Aorta (tissue), 5 donors: Measurements from ENCODE around the gene SPOCK3. TPM values are rescaled to one million over a fixed set of nuclear protein-coding genes. Genes with fewer than 3 reads are reported as not detected.
A peak's percentile ranks its signal among the peaks of the same experiment; 100 is the strongest.

Source experiments
- ATAC-seq: fragments of 200-7000 bp; cut with Tn5 transposase; one replicate; pipeline ENCODE4 v1.9.1; 2022; ENCODE audit warnings: moderate library complexity; ENCODE audit not compliant: low FRiP score
- DNase-seq, 2 donors: peaks; one replicate each; pipeline ENCODE4 v3.0.0-alpha.2; 2020
- H3K27ac ChIP-seq, 2 donors: one replicate each; pipeline ENCODE4 v1.5.1; 2013; ENCODE audit warnings: low read length in 2 of 2, mild to moderate bottlenecking in 2 of 2, moderate library complexity in 2 of 2, control low read depth in 1 of 2, inconsistent platforms in 1 of 2, low read depth in 1 of 2
- H3K27me3 ChIP-seq, 2 donors: one replicate each; pipeline ENCODE4 v1.6.1; 2013; ENCODE audit warnings: control low read depth in 1 of 2, low read length in 1 of 2, mild to moderate bottlenecking in 1 of 2, moderate library complexity in 1 of 2; ENCODE audit not compliant: insufficient read depth in 2 of 2, control insufficient read depth in 1 of 2
- H3K36me3 ChIP-seq, 2 donors: one replicate each; pipeline ENCODE4 v1.6.1; 2013; ENCODE audit warnings: control low read depth in 1 of 2, low read length in 1 of 2, mild to moderate bottlenecking in 1 of 2; ENCODE audit not compliant: insufficient read depth in 2 of 2, control insufficient read depth in 1 of 2
- H3K4me1 ChIP-seq, 2 donors: one replicate each; pipeline ENCODE4 v1.6.1; 2013; ENCODE audit warnings: low read length in 2 of 2, control low read depth in 1 of 2, mild to moderate bottlenecking in 1 of 2, moderate library complexity in 1 of 2; ENCODE audit not compliant: insufficient read depth in 2 of 2, control insufficient read depth in 1 of 2
- H3K4me3 ChIP-seq, 2 donors: one replicate each; pipeline ENCODE4 v1.5.1; 2013; ENCODE audit warnings: low read length in 2 of 2, control low read depth in 1 of 2, mild to moderate bottlenecking in 1 of 2
- H3K9me3 ChIP-seq: one replicate; pipeline ENCODE4 v1.6.1; 2013; ENCODE audit warnings: mild to moderate bottlenecking, low read length; ENCODE audit not compliant: control insufficient read depth
- WGBS, 2 donors: extraction: QIAGEN DNeasy Blood & Tissue Kit; methylation state at CpG; one replicate each; pipeline ENCODE4 v1.1.7; 2013; 5-methylcytosine and 5-hydroxymethylcytosine counted together
- intact Hi-C, 2 donors: fragments of 100-400 bp; cut with DNase I; formaldehyde crosslinking; loops; one replicate each; pipeline versions ENCODE4 v1.14.2 to v1.15.0; 2022
- polyA plus RNA-seq, 2 donors: library from polyadenylated mRNA; stranded (reverse); fragments of 200-250 nt; gene quantifications; one replicate each; pipeline ENCODE4 v1.2.3, GENCODE V29; 2013
- total RNA-seq, 2 donors: library from RNA; stranded (reverse); fragmentation: NEBNext Ultra II Directional; extraction: Animal tissue kit (Norgen Biotek cat#: 25700); gene quantifications; one replicate each; pipeline ENCODE4 v1.2.1, GENCODE V29; 2021
- donor health status: healthy with polysubstance abuse.
- donor health status: Bipolar disorder and iron deficiency.
- donor health status: DM: no; HTN: no; CAD: no.
- donor health status: DM: no; HTN: no; CAD: no.
- donor health status: DM: yes; HTN: yes; CAD: no.

Gene SPOCK3
- total and polyA plus RNA-seq, 4 donors: not detected

DNA sequence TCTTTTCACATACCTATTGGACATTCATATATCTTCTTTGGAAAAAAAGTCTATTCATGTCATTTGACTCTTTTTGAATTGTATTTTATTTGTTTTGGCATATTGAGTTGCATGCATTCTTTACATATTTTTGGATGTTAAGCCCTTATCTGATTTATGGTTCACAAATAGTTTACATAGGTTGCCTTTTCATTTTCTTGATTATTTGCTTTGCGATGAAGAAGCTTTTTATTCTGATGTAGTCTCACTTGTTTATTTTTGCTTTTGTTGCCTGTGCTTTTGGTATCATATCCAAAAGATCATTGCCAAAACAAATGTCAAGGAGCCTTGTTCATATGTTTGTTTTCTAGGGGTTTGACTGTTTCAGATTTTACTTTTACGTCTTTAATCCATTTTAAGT, 43.9 kb downstream of the SPOCK3 start:
- 53 to 61% methylated on average over 2 of the region's 2 CpGs for WGBS, 2 donors
- no peak overlapping the region for H3K27ac ChIP-seq
- no peaks in the 10 kb centered on the region for H3K36me3 ChIP-seq
- H3K27me3 ChIP-seq: no peaks in the 10 kb centered on the region
- DNase-seq: no peak
- no peaks in the 10 kb centered on the region for H3K4me1 ChIP-seq
- H3K4me3 ChIP-seq: no peak overlapping the region
- ATAC-seq: no peak
- intact Hi-C loops: no loop called here
- H3K9me3 ChIP-seq: peaks cover 4% of the 10 kb centered on the region

DNA sequence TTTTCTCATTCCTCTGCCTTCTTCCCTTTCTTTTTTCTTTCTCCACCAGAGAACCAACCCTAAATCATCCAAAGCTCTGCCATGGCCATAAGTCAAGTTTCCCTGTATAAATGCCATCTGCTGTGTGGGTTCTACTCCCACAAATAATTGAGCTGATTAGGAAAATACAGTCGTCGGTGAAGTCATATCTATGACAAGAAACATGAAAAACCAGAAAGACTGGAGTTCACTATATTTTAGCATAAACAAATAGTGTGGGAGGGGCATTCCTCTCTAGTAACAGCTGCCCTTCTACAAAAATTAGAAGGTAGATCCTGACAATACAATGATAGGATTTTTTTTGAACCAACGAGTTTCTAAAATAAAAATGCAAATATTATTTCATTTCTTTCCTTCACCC, 48.8 kb downstream of the SPOCK3 start:
- 47 to 56% methylated on average over 3 of the region's 3 CpGs for WGBS, 2 donors

DNA sequence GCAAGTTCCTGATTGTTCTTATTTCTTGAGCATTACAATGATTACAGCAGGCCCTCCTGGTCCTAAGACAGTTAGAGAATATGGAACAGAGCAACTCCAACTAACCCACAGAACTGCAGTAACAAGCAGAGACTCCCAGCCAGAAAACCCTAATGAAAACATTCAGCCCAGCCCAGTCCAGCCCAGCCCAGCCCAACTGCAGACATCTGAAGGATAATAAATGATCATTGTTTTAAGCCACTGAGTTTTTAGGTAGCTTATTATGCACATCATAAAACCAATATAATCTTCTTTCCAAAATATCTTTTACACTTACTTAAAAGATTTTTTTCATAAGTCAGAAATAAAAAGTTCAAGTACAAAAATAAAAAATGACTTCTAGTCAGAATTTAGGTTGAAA, 51.3 kb downstream of the SPOCK3 start:
- intact Hi-C loops: no loop called here
- DNase-seq: no peak

More for the DNA sequence above, 48.8 kb downstream of the SPOCK3 start:
- no peak overlapping the region for H3K4me3 ChIP-seq
- H3K4me1 ChIP-seq: no peaks in the 10 kb centered on the region
- H3K27me3 ChIP-seq: no peaks in the 10 kb centered on the region
- DNase-seq (no peak), ATAC-seq (no peak)
- no peak overlapping the region for H3K27ac ChIP-seq
- no peaks in the 10 kb centered on the region for H3K9me3 ChIP-seq
- H3K36me3 ChIP-seq: no peaks in the 10 kb centered on the region
- intact Hi-C loops: no loop called here

DNA sequence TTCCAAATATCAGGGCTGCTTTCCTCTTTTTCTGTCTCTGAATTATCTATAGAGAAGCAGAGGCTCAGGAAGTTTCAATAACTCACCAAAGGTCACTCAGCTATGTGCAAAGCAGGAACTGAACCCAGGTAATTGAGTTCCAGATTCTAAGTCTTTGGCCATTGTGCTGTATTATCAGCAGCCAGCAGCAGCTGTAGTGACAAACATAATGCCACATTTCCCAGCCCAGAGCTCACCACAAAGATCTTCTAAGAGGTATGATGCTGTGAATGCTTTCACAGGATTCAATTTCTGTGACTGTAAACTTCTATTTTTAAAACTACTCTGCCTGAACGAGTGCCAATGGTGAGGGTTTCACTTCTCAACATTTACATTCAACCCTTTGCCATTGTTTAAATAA, 56.4 kb downstream of the SPOCK3 start:
- ATAC-seq (no peak), DNase-seq (no peak)
- 0 to 10% methylated on average over 1 of the region's 1 CpG for WGBS, 2 donors
- Histone ChIP-seq H3K27me3 (no peaks in the 10 kb centered on the region), H3K36me3 (no peaks in the 10 kb centered on the region), H3K4me3 (no peak overlapping the region), H3K4me1 (no peaks in the 10 kb centered on the region), H3K27ac (no peak overlapping the region), H3K9me3 (no peaks in the 10 kb centered on the region)
- intact Hi-C loops: no loop called here

More for the DNA sequence above, 51.3 kb downstream of the SPOCK3 start:
- ATAC-seq: no peak
- Histone ChIP-seq H3K27me3 (no peaks in the 10 kb centered on the region), H3K9me3 (no peaks in the 10 kb centered on the region), H3K36me3 (no peaks in the 10 kb centered on the region), H3K4me3 (no peak overlapping the region), H3K4me1 (no peaks in the 10 kb centered on the region), H3K27ac (no peak overlapping the region)

DNA sequence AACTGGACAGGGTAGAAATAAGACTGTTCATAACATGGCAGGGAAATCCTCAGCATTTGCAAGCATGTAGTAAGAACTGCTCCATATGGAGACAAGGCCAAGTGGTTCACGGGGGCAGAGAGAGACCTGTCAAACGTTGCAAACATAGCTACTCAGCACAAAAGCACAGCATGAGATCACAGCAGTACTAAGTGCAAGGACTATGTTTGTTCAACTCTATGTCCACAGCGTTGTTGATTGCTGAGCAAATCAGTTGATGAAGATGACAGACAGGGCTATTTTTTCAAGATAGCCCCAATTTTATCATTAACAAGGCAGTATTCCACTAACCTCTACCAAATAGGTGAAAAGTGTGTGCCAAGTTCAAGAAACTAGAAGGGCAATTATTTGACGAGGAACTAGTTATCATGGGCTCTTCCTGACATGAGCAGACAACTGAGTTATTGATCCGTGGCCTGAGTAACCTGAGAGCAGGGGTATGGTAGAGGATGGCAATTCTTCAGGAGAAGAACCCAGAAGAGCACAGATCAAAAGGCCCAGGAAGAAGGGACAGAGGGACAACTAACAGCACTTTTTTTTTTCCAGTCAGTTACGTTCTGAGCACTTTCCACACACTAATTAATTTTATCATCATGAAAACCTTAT, 57.4 kb downstream of the SPOCK3 start:
- intact Hi-C loops: no loop called here
- ATAC-seq (peak; percentile 44), DNase-seq (no peak)
- Histone ChIP-seq H3K4me3 (no peak overlapping the region), H3K27me3 (no peaks in the 10 kb centered on the region), H3K27ac (no peak overlapping the region), H3K4me1 (no peaks in the 10 kb centered on the region), H3K36me3 (no peaks in the 10 kb centered on the region), H3K9me3 (no peaks in the 10 kb centered on the region)
- whole genome bisulfite sequencing, 2 donors: 61% methylated on average over 6 of the region's 6 CpGs

DNA sequence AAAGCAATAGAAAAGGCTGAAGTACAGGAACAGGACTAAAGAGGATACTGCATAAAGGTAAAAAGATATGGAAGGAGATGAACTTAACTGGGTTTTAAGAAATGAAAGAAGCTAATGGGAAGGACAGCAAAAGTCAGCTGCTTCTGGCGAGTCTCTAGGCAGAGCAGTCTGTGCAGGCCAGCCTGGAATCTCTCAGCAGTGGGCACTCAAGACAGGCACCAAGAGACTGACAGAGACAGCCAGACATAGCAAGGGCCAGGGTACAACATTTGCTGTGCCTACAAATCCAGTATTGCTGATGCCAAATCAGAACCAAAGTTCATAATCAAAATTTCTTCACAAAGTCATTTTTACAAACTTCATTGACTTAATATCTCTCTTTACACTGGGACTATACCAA, 62.4 kb downstream of the SPOCK3 start:
- H3K27me3 ChIP-seq: no peaks in the 10 kb centered on the region
- no peak overlapping the region for H3K4me3 ChIP-seq
- DNase-seq (no peak), ATAC-seq (no peak)
- no peaks in the 10 kb centered on the region for H3K36me3 ChIP-seq
- 46 to 68% methylated on average over 1 of the region's 1 CpG for WGBS, 2 donors
- H3K4me1 ChIP-seq: no peaks in the 10 kb centered on the region
- no peak overlapping the region for H3K27ac ChIP-seq
- intact Hi-C loops: no loop called here
- H3K9me3 ChIP-seq: no peaks in the 10 kb centered on the region

DNA sequence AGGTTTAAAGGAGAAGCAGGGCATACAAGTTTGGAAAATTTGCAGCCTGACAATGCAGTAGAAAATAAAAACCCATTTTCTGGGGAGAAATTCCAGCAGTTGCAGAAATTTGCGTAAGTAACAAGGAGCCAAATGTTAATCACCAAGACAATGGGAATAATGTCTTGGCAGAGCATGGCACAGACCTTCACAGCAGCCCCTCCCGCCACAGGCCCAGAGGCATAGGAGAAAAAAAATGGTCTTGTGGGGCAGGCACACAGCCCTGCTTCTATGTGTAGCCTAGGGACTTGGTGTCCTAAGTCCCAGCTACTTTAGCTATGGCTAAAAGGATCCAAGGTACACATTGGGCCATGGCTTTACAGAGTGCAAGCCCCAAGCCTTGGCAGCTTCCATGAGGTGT, 65.7 kb downstream of the SPOCK3 start:
- Histone ChIP-seq H3K9me3 (no peaks in the 10 kb centered on the region), H3K36me3 (no peaks in the 10 kb centered on the region), H3K4me3 (no peak overlapping the region), H3K4me1 (no peaks in the 10 kb centered on the region), H3K27ac (no peak overlapping the region), H3K27me3 (no peaks in the 10 kb centered on the region)
- no peak for ATAC-seq
- intact Hi-C loops: no loop called here
- no peak for DNase-seq
- 87 to 91% methylated on average over 2 of the region's 2 CpGs for WGBS, 2 donors

DNA sequence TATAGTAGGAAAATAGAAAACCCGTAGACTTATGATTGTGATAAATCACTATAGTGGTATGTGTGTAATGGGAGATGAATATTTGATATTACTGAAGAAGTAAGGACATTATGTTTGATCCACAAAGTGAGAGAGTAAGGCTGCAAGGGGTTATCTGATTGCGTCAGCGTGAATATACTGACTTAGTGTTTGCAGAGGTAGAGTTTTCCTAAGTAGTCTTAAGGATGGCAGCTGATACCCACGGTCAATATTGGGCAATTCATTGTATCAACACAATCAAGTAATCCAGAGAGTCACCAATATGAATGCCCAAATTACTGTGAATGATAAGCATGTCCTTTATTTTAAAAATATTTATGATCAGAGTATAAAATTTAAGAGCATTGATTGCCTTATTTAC, 83.7 kb downstream of the SPOCK3 start:
- Histone ChIP-seq H3K27me3 (no peaks in the 10 kb centered on the region), H3K4me1 (no peaks in the 10 kb centered on the region), H3K27ac (no peak overlapping the region), H3K9me3 (no peaks in the 10 kb centered on the region), H3K4me3 (no peak overlapping the region), H3K36me3 (no peaks in the 10 kb centered on the region)
- DNase-seq (no peak), ATAC-seq (no peak)
- intact Hi-C loops: no loop called here
- 81% methylated on average over 4 of the region's 4 CpGs for WGBS, 2 donors

DNA sequence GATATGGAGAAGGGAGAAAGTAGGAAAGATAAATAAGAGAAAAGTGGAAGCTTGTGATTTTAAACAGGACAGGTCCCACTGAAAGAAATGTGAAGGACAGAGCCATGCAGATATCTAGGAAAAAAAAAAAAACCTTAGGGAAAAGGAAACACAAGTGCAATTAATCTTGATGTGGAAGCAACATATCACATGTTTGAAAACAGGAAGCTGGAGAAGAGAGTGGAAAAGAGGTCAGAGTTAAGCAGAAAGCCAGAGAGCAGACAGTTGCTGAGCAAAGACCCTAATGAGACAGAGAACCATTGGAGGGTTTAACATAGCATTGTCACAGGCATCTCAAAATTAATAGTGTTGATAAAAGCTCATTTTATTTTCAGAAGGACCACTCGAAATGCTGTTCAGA, 89.7 kb downstream of the SPOCK3 start:
- Histone ChIP-seq H3K9me3 (no peaks in the 10 kb centered on the region), H3K4me3 (no peak overlapping the region), H3K27me3 (no peaks in the 10 kb centered on the region), H3K4me1 (no peaks in the 10 kb centered on the region), H3K36me3 (no peaks in the 10 kb centered on the region), H3K27ac (no peak overlapping the region)
- intact Hi-C loops: no loop called here
- ATAC-seq: no peak
- WGBS, 2 donors: 13 to 29% methylated on average over 1 of the region's 1 CpG
- DNase-seq: no peak
